SHP77 treated with DMSO at 0.1 percent for 48 hours (cell line): Measurements from ENCODE around the gene USP3.

ENCODE experiments used
- DNase-seq: peaks from one replicate; lab custom pipeline; 2025; lab: John Stamatoyannopoulos, UW

USP3 gene

DNA sequence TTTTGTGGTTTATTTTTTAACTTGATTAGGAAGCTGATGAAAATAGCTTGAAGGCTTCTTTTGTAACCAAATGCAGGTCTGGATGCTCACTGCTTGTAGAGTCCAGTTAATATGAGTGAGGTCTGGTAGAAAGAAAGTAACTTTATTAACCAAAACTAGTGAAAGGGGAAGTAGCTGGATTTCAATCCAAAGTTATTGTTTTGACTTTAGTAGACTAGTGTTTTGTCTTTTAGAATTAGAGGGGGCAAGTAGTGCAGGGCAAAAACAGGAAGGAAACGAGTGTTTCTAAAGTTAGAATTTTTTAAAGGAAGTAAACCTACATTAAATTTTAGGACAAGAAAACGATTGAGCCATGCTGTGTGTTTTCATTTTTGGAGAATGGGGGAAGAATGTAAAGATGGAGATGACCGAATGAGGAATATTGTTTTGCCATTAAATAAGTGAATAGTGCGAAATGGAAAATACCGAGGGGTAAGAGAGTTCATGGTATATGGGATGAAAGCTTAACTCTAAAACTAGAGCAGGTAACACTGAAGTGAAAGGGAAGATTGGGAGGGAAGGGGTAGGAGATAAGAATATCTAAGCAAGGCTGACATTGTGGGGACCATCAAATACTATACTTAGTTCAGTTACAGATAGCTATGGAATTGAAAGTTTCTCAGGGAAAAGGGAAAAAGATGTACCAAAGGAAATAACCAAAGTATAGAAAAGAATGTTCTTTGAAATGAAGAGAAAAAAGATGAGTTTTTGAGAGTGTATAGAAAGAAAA, 40.0 kb downstream of the USP3 start:
- DNase-seq: no peak

DNA sequence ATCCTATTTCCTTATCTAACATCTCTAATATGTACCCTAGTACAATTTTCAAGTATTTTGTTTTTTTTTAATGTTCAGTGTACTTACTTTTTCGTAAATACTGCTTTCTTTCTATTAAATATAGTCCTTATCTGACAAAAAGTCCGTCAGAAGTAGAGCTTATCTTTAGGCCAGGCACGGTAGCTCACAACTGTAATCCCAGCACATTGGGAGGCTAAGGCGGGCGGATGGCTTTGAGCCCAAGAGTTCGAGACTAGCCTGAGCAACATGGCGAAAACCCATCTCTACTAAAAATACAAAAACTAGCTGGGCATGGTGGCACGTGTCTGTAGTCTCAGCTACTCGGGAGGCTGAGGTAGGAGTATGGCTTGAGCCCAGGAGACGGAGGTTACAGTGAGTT, 41.1 kb downstream of the USP3 start:
- no peak for DNase-seq

DNA sequence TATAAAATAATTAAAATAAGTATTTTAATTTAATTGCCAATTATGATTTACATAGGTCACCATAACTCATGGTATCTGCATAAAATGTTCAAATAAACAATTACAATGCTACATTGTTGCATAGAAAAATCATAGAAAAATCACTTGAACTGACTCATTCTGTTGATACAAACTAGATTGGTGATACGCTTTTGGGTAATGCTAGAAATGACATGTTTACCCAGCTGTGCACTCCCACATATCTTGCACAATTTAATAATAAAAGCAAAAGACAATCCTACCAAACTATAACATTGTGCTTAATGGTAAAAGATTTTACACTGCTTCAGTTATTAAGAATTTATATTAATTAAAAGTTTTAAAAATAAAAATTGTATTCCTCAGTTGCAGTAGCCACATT, 47.0 kb downstream of the USP3 start:
- DNase-seq: no peak

DNA sequence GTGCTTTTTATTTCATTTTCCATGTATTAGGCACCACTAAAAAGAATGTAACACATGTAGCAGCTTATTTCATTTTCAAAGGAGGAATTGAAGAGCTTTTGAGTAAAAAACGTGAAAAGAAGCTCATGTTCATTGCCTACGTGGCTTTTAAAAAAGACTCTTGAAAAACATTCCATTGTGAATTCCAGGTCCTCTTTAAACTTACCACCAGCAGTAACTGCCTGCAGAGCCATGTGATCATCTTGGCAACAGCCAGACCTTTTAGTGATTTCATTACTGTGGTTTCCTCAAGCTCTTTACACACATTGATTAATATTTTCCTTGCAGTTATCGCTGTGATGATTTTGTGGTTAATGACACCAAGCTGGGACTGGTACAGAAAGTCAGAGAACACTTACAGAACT, 49.0 kb downstream of the USP3 start:
- no peak for DNase-seq

DNA sequence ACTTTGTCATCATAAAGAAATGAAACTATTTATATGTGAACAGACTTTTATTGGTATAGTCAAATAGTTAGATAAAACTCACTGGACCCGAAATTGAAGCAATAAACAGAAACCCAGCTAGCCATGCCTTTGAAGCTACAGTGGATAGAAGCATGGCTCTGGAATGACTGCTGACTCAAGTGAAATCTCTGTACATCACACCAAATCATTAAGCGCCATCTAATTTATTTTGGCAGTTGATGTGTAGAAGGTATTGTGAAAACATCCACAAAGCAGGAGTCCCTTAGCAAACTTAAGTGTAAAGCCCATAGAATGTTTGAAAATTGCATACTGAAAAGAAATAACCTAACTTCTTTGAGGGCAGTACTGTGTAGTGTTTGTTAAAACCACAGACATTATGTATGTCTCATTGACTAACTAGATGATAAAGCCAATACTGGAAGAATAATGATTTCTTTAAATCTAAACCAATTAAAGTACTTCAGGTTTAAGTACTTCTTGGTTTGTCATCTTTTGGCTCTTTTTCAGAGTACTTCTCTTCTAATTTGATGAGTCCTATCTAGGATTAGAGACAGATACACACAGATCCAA, 50.0 kb downstream of the USP3 start:
- no peak for DNase-seq

DNA sequence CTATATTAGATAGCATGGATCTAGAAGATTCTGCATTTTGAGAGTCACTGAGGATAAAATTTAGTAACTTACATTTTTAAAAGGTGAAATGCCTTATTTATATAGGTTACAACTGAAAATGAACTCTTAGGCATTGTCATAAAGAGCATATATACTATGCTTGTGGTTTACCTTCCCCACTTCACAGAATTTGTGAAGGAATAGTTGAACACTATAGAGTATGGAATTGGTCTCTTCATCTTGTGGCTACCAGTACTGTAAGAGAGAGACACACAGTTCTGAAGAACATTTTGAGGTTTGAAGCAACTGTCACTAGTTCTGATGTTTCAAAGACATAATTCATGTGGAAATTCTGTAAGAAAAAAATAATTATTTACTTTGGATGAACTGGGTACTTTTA, 51.1 kb downstream of the USP3 start:
- DNase-seq: no peak

DNA sequence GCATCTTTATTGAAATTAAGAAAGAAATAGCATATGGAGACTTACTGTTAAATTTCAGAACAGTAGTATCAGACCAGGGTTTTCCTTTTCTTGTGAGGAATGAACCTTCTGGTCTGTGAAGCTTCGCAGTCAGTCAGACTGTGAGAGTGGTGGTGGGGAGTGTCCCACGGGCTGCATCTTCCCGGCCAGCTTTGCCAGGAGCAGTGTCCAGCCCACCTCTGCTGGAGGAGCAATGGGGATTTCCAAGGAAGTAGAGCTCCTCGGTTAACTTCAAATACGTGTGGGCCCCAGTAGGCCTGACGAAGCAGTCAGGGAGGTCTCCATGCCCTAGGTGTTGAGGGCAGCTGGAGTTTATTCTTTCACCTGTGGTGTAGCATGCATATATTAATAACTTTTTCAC, 51.9 kb downstream of the USP3 start:
- DNase-seq: no peak

DNA sequence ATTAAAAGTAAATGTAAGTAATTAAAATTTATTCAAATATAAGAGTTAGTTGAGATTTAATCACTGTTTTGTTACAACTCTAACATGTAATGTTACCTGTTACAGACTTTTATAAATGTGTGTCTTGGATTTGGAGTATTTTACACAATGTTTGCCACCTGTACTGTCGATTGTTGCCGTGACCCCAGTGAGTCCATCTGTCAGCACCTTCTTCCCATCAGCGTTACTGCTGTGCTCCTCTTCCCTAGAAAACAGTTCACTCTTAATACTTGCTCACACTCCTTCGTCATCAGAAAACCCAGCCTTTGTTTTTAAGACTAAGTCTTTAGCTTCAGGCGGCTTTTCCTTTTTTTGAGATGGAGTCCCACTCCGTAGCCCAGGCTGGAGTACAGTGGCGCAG, 52.3 kb downstream of the USP3 start:
- DNase-seq: no peak

DNA sequence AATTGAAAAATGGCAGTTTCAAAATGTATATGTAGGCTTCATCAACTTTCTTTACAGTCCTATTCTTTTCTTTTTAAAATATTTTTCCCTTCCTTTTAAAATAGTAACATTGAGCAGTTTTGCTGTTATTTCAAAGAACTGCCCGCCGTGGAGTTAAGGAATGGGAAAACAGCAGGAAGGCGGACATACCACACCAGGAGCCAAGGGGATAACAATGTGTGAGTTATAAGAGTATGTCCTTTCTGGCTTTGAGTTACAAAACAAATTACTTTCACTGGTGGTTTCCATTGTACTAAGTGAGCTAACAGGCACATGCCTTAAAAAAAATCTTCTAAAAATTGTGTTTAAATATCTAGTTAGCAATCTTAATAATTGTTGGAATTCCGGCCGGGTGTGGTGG, 55.4 kb downstream of the USP3 start:
- DNase-seq: no peak

DNA sequence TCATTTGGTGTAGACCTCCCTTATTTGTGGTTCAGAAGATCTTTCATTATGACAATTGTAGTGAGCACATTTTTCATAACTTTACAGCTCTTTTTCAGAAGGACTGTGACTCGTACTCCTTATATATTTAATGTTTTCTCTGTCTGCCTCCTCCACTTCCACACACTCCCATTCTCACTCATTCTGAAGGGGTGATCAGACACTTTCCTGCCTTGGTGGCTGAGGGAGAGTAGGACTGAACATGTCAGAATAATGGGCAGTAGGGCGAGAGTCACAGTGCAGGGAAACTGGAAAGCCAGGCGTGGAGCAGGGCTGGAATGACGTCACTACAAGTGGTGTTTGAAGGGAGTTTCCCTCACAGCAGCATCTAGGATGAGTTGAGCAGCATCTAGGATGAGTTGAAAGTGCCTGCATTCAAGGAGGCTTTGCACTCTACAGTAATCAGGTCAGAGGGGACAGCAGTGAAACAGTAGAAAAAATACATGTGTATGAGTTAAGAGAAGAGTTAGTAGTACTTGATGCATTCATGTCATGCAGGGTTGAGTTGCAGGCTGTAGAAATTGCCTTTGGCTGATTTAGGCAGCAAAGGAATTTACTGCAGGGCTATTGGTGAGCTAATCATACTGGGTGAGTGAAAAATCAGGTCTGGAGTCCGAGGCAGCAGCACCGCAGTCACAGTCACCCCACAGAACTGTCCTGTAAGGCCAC, 56.5 kb downstream of the USP3 start:
- DNase-seq: no peak

DNA sequence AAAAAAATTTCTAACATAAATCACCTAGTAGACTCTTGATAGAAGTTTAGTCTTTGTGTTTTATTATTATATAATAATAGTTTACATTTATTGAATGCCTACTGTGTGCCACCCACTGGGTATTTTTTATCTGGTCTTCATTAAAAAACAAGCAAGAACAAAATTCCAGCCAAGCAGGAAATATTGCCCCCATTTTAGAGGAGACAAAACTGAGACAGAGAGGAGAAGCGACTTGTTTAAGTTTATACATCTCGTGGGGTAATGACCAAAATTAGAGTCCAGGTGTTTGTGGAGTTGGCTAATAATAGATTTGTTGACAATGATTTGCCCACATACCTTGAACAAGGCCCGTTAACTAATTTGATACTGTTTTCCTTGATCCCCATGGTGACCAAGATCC, 59.7 kb downstream of the USP3 start:
- DNase-seq: no peak

DNA sequence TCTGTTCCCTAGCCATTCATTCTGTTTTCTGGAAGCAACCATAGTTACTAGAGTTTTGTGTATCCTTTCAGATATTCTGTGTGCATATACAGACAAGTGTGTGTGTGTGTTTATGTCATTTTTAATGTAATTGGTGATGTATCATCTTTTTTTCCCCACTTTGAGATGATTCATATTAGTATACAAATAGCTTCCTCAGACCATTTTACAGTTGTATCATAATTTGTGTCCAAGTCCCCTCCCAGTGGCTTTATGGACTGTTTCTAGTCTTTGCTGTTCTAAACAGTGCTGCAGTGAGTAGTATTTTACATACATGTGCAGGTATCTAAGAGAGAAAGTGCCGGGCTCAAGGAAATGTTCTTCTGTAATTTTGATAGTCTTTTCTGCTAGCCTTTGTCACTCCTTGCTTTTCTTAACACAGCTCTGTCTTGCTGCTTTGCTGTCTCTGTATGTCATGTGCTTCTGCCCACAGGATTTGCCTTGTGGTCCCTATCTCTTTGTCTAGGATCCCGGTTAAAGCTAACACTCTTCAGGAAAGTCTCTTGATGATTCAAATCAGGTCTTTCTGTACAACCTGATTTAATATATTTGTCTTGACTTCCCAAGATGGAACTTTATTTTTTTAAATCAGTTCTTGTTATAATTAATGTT, 61.3 kb downstream of the USP3 start:
- DNase-seq: no peak

DNA sequence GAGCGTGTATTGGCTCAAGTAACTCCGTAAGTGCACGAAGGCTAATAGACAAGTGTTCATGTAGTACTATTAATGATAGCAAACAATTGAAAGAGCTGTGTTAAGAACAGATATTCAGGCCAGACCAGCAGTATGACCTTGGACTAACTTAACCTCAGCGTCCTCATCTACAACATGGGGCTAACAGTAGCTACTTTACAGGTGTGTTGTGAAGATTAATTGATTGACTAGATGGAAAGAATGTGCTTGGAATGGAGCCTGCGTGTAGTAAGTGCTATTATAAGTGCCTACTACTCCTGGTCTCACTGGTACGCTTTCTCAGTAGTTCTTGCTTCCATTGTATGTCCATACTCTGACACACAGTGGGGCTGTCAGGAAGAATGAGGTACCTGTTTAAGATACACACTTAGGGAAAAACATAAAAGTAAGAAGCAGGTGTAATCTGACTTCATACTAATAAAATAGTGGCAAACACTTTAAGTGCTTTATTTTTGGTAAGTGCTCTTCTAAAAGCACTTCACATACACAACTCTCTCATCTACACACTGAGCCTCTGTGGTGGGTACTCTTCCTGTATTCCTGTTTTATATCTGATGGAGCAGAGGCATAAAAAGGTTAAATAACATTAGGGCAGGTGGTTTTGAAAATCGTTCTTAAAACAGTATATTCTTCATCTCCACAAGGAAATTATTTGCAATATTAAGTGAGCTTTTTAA, 68.5 kb downstream of the USP3 start:
- no peak for DNase-seq

DNA sequence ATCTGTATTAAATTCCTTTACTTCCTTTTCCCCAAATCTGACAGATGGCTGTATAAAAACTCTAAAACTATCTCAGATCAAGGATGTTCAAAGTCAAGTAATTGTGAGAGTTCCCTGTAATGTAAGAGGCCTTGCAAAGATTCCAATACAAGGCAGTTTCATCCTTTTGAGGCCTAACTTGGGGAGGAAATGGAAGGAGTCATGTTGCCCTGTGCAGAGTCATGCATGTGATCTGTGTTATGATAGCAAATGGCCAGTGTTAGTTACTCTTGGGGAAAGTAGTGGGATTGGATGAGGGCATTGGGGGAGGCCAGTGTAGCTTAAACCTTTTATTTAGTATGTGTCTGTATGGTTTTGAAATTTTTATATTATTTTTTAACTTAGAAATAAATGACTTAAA, 69.1 kb downstream of the USP3 start:
- no peak for DNase-seq

DNA sequence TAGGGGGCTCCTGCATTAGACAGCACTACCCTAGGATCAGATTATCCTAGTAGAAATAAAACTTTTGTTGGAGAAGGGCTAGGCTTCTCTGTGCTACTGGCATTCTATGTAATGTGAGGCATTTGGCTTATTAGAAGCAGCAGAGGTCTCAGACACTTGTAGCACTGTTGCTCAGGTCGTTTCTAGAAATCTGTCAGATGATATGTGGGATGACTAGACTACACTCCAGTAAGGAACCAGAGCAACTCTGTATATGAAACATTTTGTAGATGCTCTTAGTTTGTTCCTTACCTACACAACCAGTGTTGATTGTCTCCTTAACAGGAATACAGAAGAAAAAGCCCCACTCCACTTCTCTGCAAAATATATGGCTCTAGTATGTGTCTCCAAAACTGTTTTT, 70.9 kb downstream of the USP3 start:
- DNase-seq: no peak

DNA sequence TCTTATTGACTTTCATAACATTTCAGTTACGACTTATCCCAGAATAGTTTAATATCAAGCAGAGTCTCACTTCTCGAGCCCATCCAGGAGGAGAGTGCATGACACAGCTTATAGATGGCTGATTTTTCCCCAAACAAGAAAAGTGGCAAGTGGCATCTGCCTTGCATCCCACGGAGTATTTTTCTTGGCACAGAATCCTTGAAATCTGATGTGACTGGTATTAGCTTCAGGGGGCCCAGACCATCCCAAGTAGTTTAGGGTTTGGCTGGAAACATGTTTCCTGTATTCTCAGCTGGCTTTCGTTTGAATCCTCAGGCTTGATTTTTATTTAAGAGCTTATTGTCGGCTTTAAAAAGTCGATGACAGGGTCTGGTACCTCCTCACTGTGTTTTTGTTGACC, 72.0 kb downstream of the USP3 start:
- DNase-seq: no peak

DNA sequence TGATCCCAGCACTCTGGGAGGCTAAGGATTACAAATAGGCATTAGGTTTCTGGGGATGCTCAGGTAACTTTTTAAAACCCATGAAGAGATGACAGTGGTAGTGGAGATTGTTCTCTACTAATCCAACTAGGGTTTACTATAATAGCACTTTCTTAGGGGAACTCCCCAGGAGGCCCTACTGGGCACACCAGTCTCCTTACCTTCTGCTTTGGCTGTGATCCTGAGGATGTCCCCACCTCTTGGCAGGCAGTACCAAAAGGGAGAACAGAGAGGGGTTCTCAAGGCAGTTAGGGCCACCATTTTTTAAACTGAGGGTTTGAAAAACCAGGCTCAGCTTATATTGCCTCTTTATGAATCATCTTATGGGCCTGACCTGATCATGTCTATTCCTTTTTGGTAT, 77.8 kb downstream of the USP3 start:
- no peak for DNase-seq

DNA sequence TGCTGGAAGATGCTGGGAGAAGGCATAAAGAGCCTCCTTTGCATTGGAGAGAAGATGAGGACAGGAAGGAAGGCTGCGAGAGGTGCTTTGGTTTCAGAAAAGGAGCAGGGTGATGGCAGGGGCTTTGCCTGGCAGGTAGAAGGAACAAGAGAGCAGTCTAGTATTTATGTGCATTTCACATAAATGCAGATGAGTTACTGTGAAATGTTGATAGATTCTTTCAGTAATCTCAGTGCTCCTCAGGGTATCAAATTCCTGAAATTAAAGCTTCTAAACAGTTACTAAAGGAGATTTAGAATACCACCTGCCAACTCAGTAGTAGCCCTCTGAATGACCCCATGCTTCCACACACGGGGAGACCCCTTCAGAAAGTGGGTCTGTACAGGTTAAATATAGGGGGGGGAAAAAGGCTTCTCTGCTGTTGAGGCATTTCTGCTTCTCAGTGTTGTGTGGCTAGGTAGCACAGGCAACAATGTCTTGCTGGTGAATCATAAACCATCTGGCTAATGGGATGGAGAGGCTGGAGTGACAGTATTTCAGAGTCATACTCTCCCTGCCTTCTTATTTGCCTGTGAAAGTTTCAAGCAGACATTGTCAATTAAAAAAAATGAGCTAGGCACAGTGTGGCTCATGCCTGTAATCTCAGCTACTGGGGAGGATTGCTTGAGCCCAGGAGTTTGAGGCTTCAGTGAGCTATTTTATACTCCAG, 78.5 kb downstream of the USP3 start:
- DNase-seq: no peak

DNA sequence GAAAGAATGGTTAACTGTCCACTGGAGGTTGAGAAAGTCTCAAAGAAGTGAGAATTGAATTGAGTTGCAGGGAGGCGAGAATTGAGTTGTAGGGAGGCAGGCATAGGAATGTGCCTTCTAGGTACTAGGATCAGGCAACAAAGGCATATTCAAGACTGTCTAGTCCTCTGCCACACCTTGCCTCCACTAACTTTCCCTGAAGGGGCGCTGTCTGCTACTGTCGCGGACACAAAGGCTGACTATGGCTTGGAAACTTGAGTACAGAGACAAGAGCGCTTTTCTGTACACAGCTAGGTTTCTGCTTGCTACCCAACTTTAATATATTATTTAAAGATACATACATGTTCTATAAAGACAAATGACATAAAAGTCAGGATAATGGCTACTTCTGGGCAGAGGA, 82.4 kb downstream of the USP3 start:
- DNase-seq: no peak

DNA sequence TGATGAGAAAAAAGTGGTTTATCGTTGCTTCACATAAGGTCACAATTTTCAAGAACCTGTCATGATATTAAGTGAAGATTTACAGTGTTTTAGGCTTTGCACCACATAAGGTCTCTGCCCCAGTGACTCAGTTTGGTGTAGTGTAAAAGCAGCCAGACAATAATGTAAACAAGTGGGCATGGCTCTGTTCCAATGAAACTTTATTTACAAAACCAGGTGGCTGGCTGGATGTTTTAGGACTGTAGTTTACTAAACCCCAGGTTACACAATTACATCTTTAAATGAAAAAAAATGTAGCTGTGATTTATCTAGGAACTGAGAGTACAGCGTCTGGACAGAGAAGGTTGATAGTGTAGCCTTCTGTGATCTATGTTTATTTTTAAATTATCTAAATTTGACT, 83.1 kb downstream of the USP3 start:
- no peak for DNase-seq

DNA sequence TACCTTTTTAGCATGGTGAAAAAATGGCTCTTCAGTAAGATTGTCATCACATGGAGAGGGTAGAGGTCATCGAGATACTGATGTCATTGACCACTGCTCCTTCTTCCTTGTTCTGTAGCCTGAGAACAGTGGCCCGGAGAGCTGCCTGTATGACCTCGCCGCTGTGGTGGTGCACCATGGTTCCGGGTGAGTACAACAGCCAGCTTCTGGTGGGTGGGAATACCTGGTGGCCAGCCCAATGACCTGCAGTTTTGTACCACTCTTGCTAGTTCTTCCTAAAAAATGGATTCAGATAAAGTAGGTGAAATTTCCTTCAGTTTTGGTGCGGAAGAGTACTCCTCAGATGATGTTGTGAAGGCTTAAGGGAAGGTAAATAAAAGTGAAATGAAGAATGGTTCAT, 84.4 kb downstream of the USP3 start:
- DNase-seq: no peak
